NCI-H2029 (cell line): ENCODE data around the gene ANKS1B.

Experiments used
- DNase-seq: peaks from one replicate; lab custom pipeline; 2025; lab: John Stamatoyannopoulos, UW

ANKS1B gene

GRCh38 chr12:99453836-99454538 is 530.7 kb downstream of the ANKS1B start:
- DNase-seq = no peak

- no peak for DNase-seq
These were observed 534.6 kb downstream of the ANKS1B start for GRCh38 chr12:99450036-99450630.

DNA sequence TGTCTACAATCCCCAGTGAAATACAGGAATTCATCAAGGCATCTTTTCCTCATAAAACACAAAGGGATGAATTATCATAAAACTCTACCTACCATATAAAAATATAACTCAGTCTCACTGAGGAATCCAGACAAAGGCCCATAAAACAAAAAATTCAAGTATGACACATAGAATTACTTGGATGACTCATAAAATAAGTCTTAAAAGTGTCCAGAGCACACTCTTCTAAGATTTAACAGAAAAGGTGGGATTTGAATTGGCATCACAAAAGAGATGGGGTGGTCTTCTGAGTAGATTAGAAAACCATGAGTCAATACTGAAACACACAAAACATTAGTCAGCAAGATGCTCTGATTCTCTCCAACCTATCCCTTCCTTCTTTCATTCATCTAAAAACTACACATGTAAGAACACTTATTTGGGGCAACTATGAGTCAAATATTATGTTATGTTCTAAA is 539.8 kb downstream of the ANKS1B start:
- DNase-seq = no peak

GRCh38 chr12:99442758-99443157 is 542.0 kb downstream of the ANKS1B start:
- DNase-seq = no peak

- DNase-seq = no peak
These were observed 545.3 kb downstream of the ANKS1B start for GRCh38 chr12:99439399-99439798.

GRCh38 chr12:99436584-99436983 is 548.2 kb downstream of the ANKS1B start:
- no peak for DNase-seq

- DNase-seq = no peak
These were observed 549.5 kb downstream of the ANKS1B start for GRCh38 chr12:99435095-99435791.

GRCh38 chr12:99433155-99433554 is 551.6 kb downstream of the ANKS1B start:
- no peak for DNase-seq

DNA sequence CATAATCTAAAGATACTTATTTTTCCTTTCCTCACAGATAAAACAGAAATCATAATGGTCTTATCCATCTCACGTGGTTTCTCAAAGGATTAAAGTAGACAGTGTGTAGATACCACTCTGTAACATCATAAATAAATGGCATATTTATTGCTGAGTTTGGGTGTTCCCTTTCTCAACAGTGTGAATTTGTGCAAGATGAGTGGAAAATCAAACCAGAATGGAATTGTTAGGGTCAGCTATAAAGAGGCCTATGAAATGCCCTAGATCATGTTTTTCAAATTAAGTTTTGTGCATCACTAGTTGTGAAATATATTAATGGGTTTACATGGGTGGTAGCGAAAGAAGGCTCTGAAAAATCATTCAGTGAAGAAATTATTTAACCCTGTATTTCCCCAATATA is 553.5 kb downstream of the ANKS1B start:
- DNase-seq = no peak

GRCh38 chr12:99427104-99427503 is 557.6 kb downstream of the ANKS1B start:
- DNase-seq = no peak

DNA sequence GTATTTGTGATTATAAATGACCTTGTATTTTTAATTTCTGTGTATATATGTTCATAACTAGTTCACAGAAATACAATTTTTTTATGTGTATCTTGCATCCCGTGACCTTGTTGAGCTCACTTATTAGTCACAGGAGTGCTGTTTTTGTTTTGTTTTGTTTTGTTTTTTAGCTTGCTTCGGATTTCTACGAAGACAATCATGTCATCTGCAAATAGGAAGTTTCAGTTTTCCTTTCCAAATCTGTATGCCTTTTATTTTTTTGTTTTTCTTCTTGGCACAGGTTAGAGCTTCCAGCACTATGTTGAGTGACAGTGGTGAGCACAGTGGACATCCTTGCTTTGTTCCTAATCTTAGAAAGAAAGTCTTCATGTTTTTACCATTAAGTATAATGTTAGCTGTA is 566.4 kb downstream of the ANKS1B start:
- no peak for DNase-seq

DNA sequence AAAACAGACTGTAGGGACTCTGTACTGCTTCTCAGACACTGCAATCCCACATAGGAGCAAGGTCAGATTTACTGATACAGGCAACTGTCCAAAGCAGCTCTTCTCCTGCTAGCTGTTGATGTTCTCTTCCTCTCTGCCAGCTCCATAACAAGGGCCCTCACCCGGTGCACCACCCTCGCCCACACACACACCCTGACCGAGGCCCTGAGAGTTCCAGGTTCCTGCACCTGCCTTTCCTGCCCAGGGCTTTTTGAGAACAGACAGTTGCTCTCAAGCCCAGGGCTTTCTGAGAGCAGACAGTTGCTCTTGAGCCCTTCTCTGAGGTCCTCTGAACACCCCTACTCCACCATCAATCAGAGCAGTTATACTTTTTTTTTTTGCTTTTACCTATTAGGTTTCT is 571.0 kb downstream of the ANKS1B start:
- peak; percentile 54 for DNase-seq

DNA sequence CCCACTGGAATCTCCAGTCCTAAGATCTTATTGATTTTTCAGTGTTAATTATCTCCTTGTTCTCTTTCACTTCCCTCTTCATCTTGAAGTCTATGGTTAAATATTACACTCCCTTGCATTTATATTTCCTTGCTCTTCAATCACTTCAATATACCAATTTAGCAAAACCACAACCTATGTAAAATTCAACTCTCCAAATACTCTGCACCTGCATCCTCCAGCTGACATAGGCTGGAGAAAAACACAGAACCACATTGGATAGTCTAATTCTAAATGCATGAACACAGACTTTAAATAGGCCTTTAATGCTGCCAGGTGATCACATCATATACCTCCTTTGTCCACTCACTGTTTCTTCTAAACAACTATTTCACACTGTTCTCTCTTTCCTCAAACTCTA is 591.0 kb downstream of the ANKS1B start:
- DNase-seq = no peak

DNA sequence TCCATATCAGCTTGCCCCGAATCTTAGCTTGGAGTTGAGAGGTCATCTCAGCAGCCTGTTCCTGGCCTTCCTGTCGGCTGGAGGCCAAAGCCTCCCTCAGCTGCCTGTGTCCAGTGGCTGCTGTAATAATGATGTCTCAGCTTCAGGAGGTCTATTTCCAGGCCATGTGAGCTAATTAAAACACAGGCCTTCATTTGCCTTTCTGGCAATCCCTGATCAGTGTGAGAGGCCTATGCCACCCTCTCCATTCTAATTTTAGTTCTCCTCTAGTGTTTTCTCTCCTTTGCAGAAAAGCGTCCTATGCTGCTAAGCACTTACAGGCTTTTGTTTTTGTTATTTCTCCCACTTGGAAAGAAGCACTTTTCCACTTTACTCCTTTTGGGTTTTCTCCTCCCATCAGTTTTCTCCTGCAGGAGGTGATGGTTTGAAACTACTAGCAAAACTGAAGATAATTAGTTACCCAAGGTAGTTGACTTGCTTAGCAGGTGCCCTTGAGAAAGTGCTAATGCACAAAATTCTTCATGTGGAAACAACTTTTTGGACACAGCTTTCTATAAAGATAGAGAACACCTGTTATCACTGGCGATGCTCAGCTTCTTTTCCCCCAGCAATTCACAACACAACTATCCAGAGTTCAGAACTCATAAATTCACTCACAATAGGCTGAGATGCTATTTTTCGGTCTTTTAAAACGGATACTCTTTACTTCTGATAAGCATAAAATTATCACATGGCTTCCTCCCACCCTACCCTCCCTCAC is 592.5 kb downstream of the ANKS1B start:
- DNase-seq = no peak

- DNase-seq = no peak
These were observed 594.0 kb downstream of the ANKS1B start for GRCh38 chr12:99390707-99391106.

GRCh38 chr12:99389751-99390150 is 595.0 kb downstream of the ANKS1B start:
- DNase-seq = no peak

DNA sequence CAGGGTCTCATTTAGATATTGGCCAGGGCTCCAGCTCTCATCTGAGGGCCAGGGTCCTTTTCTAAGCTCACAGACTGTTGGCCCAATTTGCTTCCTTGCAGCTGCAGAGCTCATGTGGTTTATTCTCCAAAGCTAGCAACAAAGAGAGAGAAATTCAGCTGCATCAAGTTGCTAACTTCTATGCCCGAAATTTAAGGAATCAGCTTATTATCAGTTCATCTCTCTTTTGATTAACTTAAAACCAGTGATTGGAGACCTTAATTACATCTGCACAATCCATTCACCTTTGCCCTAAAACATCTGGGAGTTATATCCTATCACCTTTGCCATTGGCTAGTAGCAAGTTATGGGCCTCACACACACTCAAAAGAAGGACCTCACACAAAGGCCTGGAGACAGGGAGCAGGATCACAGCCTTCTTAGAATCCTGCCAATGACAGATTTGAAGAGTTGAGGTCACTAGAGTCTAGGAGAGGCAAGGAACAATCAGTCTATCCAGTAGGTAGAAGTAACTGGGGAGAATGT is 596.0 kb downstream of the ANKS1B start:
- no peak for DNase-seq

DNA sequence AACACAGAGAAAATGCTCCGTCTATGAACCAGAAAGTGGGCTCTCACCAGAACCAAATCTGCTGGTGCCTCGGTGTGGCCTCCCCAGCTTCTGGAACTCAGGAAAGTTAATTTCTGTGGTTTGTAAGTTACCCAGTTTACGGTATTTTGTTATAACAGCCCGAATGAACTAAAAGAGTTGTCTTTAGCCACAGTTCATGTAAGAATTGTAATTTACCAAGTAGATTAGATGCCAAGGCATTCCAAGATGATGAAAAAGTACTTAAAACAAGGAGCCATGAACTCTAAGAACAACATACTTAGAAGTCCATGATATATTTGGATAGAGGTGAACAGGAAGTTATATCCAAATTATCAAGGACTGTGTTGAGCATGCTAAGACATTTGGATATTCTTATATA is 597.1 kb downstream of the ANKS1B start:
- no peak for DNase-seq

- no peak for DNase-seq
These were observed 597.8 kb downstream of the ANKS1B start for GRCh38 chr12:99386907-99387306.

DNA sequence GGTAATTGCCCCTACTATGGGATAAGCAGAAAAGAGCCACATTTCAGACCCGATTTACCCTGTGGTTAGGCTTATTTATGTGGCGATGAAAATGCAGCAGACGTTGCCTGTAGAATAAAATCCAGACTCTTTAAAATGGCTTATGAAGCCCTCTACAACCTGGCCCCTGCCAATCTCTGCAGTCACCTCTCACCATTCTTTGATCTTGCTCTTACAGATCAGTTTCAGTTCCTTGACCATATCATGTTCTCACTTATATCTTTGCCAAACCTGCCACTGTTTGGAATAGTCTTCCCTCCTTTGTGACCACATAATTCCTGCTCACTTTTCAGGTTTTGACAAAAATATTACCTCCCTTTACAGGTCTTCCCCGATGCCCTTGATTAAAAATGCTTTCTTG is 601.5 kb downstream of the ANKS1B start:
- no peak for DNase-seq

DNA sequence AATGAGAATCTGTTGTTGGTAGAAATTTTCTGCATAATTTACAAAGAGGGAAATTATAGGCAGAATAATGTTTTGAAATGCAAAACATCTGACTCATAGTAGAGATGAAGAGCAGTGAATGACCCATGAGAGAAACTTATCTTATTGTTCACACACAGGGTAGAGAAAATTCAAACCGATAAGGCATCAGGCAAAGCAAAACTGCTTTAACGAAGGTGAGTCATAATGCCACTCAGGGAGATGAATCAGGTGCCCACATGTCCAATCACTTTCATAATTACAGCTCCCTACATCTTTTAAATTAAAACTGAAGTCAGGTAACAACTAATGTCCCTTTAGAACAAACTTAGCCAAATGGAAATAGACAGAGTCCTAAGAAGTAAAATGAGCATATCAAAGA is 602.7 kb downstream of the ANKS1B start:
- DNase-seq = no peak

- DNase-seq = no peak
These were observed 604.0 kb downstream of the ANKS1B start for GRCh38 chr12:99380701-99381100.
